Measurements from ENCODE around the gene SIAH3.

DNA sequence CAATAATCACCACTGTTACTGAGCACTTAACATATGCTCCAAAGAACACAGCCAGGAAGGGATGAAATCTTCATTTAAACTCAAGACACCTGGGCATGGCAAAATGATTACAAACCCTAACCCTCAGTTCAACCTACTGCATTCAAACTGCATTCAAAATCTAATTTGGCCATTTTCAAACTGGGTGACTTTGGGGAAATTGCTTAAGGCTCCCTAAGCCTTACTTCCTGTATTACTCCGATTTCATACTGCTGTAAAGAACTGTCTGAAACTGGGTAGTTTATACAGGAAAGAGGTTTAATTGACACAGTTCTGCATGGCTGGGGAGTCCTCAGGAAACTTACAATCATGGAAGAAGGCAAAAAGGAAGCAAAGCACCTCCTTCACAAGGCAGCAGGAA lies 99.0 kb downstream of the SIAH3 start:
- TF ChIP-seq, protein P1, sequence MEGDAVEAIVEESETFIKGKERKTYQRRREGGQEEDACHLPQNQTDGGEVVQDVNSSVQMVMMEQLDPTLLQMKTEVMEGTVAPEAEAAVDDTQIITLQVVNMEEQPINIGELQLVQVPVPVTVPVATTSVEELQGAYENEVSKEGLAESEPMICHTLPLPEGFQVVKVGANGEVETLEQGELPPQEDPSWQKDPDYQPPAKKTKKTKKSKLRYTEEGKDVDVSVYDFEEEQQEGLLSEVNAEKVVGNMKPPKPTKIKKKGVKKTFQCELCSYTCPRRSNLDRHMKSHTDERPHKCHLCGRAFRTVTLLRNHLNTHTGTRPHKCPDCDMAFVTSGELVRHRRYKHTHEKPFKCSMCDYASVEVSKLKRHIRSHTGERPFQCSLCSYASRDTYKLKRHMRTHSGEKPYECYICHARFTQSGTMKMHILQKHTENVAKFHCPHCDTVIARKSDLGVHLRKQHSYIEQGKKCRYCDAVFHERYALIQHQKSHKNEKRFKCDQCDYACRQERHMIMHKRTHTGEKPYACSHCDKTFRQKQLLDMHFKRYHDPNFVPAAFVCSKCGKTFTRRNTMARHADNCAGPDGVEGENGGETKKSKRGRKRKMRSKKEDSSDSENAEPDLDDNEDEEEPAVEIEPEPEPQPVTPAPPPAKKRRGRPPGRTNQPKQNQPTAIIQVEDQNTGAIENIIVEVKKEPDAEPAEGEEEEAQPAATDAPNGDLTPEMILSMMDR (IDR thresholded peaks at IDR 0.05; ENCODE audit: insufficient read depth, low read length, poor library complexity, severe bottlenecking) = no peak
- no peak for TF ChIP-seq EZH2phosphoT487 (conservative IDR thresholded peaks at IDR 0.05; ENCODE audit: low read length)

All from SU-DHL-6 (cell line).